GM13977 (cell line): Measurements from ENCODE around the gene PTPRE.

Experiments used
- DNase-seq: peaks from one replicate; pipeline ENCODE4 v3.0.0; 2012; ENCODE audit warnings: low spot score
- in situ Hi-C: fragments of 300-500 bp; cut with MboI; formaldehyde crosslinking; loops from one replicate; pipeline ENCODE4 v1.12.0; 2022; ENCODE audit warnings: low sequenced_read_pairs, low pct_unique_long_range_greater_than_20kb, mixed read lengths, inconsistent platforms; ENCODE audit not compliant: unreplicated experiment
- TF ChIP-seq, protein P1 (sequence below): IDR thresholded peaks from 2 replicates; pipeline ENCODE4 v1.5.1; 2012; ENCODE audit warnings: mild to moderate bottlenecking, control low read depth; ENCODE audit not compliant: insufficient read depth; ENCODE audit errors: extremely low read depth, missing control alignments

The PTPRE gene

DNA sequence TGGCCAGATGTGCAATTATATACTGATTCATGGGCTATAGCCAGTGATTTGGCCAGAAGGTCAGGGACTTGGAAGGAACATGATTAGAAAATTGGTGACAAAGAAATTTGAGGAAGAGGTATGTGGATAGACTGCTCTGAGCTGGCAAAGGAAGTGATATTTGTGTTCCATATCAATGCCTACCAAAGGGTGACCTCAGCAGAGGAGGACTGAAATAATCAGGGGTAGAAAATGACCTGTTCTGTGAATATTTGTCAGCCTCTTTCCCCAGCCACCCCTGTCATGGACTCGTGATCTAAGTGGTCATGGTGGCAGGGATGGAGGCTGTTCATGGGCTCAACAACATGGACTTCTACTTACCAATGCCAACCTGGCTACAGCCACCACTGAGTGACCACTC is 47.0 kb downstream of the PTPRE start:
- no peak for DNase-seq
- TF ChIP-seq, protein P1, sequence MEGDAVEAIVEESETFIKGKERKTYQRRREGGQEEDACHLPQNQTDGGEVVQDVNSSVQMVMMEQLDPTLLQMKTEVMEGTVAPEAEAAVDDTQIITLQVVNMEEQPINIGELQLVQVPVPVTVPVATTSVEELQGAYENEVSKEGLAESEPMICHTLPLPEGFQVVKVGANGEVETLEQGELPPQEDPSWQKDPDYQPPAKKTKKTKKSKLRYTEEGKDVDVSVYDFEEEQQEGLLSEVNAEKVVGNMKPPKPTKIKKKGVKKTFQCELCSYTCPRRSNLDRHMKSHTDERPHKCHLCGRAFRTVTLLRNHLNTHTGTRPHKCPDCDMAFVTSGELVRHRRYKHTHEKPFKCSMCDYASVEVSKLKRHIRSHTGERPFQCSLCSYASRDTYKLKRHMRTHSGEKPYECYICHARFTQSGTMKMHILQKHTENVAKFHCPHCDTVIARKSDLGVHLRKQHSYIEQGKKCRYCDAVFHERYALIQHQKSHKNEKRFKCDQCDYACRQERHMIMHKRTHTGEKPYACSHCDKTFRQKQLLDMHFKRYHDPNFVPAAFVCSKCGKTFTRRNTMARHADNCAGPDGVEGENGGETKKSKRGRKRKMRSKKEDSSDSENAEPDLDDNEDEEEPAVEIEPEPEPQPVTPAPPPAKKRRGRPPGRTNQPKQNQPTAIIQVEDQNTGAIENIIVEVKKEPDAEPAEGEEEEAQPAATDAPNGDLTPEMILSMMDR = no peak
- in situ Hi-C loops = no loop called here

DNA sequence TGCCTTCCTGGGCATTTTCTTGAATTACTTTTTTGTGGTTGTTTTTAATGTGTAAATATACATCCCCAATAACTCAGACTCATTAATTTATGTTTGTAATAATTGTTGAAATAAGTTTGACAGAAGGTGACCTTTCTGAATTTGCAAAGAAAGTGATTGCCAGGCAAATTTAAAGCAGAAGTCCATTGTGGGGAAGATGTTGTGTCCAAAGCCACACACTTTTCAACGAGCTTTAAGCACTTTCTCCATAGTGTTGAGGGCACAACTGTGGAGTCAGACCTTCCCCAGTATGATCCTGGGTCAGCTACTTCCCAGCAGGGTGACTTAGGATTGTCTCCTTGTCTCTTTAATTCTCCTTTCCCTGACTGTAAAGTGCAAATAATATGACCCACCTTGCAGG is 52.5 kb downstream of the PTPRE start:
- in situ Hi-C loops = no loop called here
- DNase-seq = no peak
- TF ChIP-seq, protein P1 = no peak

DNA sequence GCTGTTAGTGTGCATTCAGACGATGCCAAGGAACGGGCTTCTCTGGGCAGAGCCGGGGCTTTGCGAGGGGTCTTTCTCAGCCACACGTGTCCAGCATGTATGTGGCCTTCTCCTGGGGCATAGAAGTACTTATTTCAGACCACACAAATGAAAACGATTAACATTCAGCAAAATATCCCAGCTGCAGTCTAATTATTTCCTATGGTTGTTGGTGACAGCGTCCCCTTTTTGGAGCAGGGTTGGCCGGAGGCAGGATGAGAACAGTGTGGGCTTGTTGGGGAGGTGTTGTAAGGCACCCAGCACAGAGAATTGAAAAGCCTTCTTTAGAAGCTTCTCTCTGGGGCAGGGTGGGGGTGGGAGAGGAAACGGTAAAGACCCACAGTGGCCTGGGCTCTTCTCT is 54.2 kb downstream of the PTPRE start:
- in situ Hi-C loops = no loop called here
- DNase-seq = no peak
- TF ChIP-seq, protein P1 = no peak

DNA sequence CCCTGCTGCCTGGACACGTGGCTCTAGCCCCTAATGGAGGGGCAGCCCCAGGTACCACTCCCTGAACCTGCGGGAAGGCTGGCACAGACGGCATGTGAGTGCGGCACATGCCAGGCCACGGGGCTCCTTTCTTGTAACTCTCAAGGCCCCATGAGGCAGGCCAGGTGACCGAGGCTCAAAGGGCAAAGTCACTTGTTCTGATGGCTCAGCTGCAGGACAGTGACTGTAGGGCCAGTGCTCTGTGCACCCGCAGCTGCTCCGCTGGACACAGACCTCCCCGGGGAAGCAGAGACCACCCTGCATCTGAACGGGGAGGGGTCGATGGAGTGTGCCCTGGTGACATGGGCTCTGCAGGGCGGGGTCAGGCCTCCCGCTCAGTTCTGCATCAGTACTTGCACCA is 55.3 kb downstream of the PTPRE start:
- TF ChIP-seq, protein P1 = no peak
- DNase-seq = no peak
- in situ Hi-C loops = no loop called here

DNA sequence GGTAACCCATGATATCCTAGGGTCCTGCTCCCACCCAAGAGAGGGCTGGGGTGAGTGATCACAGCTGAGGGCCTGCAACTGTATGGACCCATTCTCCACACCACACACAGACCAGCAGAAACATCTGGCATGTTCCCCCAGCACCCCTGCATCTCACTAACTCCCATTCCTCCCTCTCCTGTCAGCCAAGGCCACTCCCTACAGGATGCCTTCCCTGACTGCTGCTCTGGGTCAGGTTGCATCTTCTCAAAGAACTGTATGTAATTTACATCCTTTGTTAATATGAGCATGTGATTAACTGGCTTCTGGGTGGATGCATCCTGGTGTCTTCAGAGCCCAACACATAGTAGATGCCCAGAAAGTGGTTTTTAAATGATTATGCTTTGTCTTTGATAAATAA is 56.2 kb downstream of the PTPRE start:
- no peak for DNase-seq
- in situ Hi-C loops = no loop called here
- TF ChIP-seq, protein P1 = no peak

DNA sequence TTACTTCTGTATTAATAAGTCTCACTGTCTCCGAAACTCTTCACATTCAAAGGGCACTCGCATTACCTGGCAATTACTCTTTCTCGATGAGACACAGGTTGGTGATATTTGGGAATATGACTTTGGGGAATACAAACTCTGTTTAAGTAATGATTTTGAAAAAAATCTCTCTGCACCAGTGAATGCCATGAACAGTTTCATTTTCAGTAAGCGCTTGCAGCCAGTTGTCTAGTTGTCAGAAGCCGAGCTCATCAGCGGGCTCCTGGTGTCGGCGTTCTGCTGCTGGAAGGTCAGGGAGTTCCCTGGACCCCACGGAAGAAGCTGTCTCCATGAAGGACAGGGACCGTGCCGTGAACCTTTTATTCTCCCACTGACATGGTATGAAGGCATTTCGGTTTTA is 57.7 kb downstream of the PTPRE start:
- in situ Hi-C loops = no loop called here
- DNase-seq = no peak
- TF ChIP-seq, protein P1 = no peak

DNA sequence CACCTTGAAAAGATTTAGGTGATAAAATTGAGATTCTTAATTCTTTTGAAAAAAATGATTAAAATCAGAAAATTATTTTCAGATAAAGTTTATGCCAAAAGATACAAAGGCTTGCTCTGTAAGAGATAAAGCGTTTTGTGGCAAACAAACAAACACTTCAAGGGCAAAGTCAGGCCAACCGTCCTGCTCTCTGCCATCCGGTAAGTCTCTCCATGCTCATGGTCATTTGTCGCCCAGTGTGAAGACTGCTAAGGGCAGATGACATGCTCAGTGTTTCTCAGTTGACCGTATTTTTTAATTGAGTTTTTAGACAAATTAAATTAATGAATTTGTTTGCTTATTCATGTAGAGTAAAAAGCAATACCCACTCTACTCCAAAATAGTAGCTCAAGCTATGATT is 60.0 kb downstream of the PTPRE start:
- in situ Hi-C loops = no loop called here
- DNase-seq = no peak
- TF ChIP-seq, protein P1 = no peak
